ENCODE measurements around the gene NUDT3.

The NUDT3 gene

GRCh38 chr6:34292954-34293353, 99.5 kb downstream of the NUDT3 start:
- no peak overlapping the region for H3K4me3 ChIP-seq (ENCODE audit: low read length)
- TF ChIP-seq CTCF (conservative IDR thresholded peaks at IDR 0.05; ENCODE audit: low read length) = no peak
- no peak for DNase-seq (ENCODE audit: low read depth)

GRCh38 chr6:34289137-34289536, 103.3 kb downstream of the NUDT3 start:
- DNase-seq (ENCODE audit: low read depth) = no peak
- TF ChIP-seq CTCF (conservative IDR thresholded peaks at IDR 0.05; ENCODE audit: low read length) = no peak

GRCh38 chr6:34288581-34288980, 103.9 kb downstream of the NUDT3 start:
- H3K4me3 ChIP-seq (ENCODE audit: low read length) = no peak overlapping the region
- no peak for TF ChIP-seq CTCF (conservative IDR thresholded peaks at IDR 0.05; ENCODE audit: low read length)
- DNase-seq (ENCODE audit: low read depth) = no peak

More at GRCh38 chr6:34289137-34289536, 103.3 kb downstream of the NUDT3 start:
- H3K4me3 ChIP-seq (ENCODE audit: low read length) = no peak overlapping the region

- H3K4me3 ChIP-seq (ENCODE audit: low read length) = no peak overlapping the region
- no peak for TF ChIP-seq CTCF (conservative IDR thresholded peaks at IDR 0.05; ENCODE audit: low read length)
- DNase-seq (ENCODE audit: low read depth) = no peak
These were observed 106.9 kb downstream of the NUDT3 start for GRCh38 chr6:34285448-34286164.

GRCh38 chr6:34284563-34285447, 107.7 kb downstream of the NUDT3 start:
- TF ChIP-seq CTCF (conservative IDR thresholded peaks at IDR 0.05; ENCODE audit: low read length) = no peak
- no peak overlapping the region for H3K4me3 ChIP-seq (ENCODE audit: low read length)
- DNase-seq (ENCODE audit: low read depth) = peak; percentile 90

- no peak overlapping the region for H3K4me3 ChIP-seq (ENCODE audit: low read length)
- DNase-seq (ENCODE audit: low read depth) = no peak
- no peak for TF ChIP-seq CTCF (conservative IDR thresholded peaks at IDR 0.05; ENCODE audit: low read length)
These were observed 110.7 kb downstream of the NUDT3 start for GRCh38 chr6:34281702-34282334.
